ENCODE measurements around the gene LOXHD1. TPM values are rescaled to one million over a fixed set of nuclear protein-coding genes. Genes with fewer than 3 reads are reported as not detected.

The LOXHD1 gene
- total and polyA plus RNA-seq, 2 donors (not counting 1 experiment from before 2014, with no cell fraction given), result not detected

DNA sequence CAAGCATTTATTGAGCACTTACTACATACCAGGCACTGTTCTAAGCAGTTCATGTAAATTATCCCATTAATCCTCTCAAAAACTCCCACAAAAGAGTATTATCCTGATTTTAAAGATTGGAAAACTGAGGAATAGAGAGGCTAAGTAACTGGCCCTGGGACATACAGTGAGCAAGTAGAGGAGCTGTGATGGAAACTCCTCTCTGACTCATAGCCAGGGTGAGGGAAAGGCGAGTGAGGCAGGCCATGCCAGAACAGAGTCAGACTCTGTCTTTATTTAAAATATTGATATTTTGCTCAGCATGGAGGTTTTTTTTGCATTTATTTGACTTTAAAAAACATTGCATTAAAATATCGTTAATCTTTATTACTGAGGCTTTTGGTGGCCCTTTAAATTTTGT is 208.0 kb downstream of the LOXHD1 start:
- Histone ChIP-seq H3K36me3 (replicated peaks in 1 of 2; ENCODE audit: control extremely low read depth in 1 of 2, control insufficient read depth in 1 of 2, extremely low read depth in 1 of 2, insufficient read depth in 2 of 2, low read length in 1 of 2) (no peaks in the 10 kb centered on the region), H4K20me1 (ENCODE audit: control insufficient read depth, insufficient read depth, low read length, poor library complexity, severe bottlenecking) (no peaks in the 10 kb centered on the region), H3K4me2 (replicated peaks; ENCODE audit: low read depth, low read length, poor library complexity, severe bottlenecking) (no peak overlapping the region), H3K9ac (ENCODE audit: low read length) (no peak overlapping the region), H3K4me1 (ENCODE audit: control insufficient read depth in 2 of 2, insufficient read depth in 2 of 2, low read length in 2 of 2) (no peaks in the 10 kb centered on the region), H3K79me2 (ENCODE audit: control insufficient read depth, insufficient read depth, low read length) (no peaks in the 10 kb centered on the region), H3K27me3 (replicated peaks in 1 of 4; ENCODE audit: control extremely low read depth in 1 of 4, control insufficient read depth in 3 of 4, insufficient read depth in 4 of 4, low read length in 3 of 4) (no peaks in the 10 kb centered on the region), H2AFZ (ENCODE audit: insufficient read depth, low read depth, low read length, poor library complexity, severe bottlenecking) (no peak overlapping the region), H3K27ac (ENCODE audit: low read length in 2 of 2) (no peak overlapping the region), H3K9me3 (ENCODE audit: control extremely low read depth in 1 of 3, control insufficient read depth in 2 of 3, insufficient read depth in 1 of 3, low read length in 2 of 3) (peaks cover 0 to 7% (median 4%) of the 10 kb centered on the region in 3 donors), H3K4me3 (ENCODE audit: control extremely low read depth in 1 of 5, extremely low read depth in 1 of 5, insufficient read depth in 1 of 5, low read depth in 2 of 5, low read length in 4 of 5) (no peak overlapping the region)
- no CpG with 5 or more reads among the region's 2 CpGs for WGBS (ENCODE audit: insufficient coverage)
- ChIA-PET POLR2A (no interaction called here), CTCF (no interaction called here)
- intact Hi-C loops (cut with micrococcal nuclease), result no loop called here
- TF ChIP-seq EZH2 (IDR thresholded peaks at IDR 0.05; ENCODE audit: borderline replicate concordance, insufficient read depth, low read depth, low read length, poor library complexity, severe bottlenecking), result no peak
- TF ChIP-seq, protein P1, sequence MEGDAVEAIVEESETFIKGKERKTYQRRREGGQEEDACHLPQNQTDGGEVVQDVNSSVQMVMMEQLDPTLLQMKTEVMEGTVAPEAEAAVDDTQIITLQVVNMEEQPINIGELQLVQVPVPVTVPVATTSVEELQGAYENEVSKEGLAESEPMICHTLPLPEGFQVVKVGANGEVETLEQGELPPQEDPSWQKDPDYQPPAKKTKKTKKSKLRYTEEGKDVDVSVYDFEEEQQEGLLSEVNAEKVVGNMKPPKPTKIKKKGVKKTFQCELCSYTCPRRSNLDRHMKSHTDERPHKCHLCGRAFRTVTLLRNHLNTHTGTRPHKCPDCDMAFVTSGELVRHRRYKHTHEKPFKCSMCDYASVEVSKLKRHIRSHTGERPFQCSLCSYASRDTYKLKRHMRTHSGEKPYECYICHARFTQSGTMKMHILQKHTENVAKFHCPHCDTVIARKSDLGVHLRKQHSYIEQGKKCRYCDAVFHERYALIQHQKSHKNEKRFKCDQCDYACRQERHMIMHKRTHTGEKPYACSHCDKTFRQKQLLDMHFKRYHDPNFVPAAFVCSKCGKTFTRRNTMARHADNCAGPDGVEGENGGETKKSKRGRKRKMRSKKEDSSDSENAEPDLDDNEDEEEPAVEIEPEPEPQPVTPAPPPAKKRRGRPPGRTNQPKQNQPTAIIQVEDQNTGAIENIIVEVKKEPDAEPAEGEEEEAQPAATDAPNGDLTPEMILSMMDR (IDR thresholded peaks at IDR 0.05), result no peak
- Mint-ChIP-seq H3K4me3 (no peak overlapping the region), H3K27me3 (peaks cover 30% of the 10 kb centered on the region), H3K9me3 (ENCODE audit: insufficient read depth) (peaks cover 5% of the 10 kb centered on the region), H3K4me1 (no peaks in the 10 kb centered on the region), H3K27ac (no peak overlapping the region)
- DNase-seq, result no peak
- ATAC-seq (ENCODE audit: low read depth), result no peak

DNA sequence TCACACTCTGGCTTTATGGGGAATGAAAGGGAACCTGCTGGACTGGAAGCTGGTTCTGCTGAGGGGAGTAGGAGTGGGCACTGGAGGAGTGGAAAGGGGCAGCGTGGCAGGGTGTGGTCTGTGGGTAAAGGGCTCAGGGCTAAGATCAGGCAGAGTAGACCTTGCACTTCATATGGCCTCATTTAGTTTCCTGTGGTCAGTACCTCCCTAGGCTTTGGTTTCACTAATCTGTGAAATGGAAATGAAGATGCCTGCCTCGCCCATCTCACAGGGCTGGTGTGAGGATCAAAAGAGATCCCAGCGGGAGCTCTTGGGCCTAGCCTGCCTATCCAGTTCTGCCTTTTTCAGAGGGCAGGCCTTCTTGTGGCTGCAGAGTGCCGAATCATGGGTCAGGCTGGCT is 208.7 kb downstream of the LOXHD1 start:
- H2AFZ ChIP-seq (ENCODE audit: insufficient read depth, low read depth, low read length, poor library complexity, severe bottlenecking), result no peak overlapping the region
- WGBS (ENCODE audit: insufficient coverage), result 87% methylated on average over 2 of the region's 4 CpGs
- intact Hi-C loops (cut with micrococcal nuclease), result no loop called here
- ATAC-seq (ENCODE audit: low read depth) (no peak), DNase-seq (no peak)
- H3K27ac ChIP-seq (ENCODE audit: low read length in 2 of 2), result no peak overlapping the region
- TF ChIP-seq EZH2 (IDR thresholded peaks at IDR 0.05; ENCODE audit: borderline replicate concordance, insufficient read depth, low read depth, low read length, poor library complexity, severe bottlenecking), result no peak
- TF ChIP-seq, protein P1 (IDR thresholded peaks at IDR 0.05), result no peak
- H3K27me3 ChIP-seq (replicated peaks in 1 of 4; ENCODE audit: control extremely low read depth in 1 of 4, control insufficient read depth in 3 of 4, insufficient read depth in 4 of 4, low read length in 3 of 4), result no peaks in the 10 kb centered on the region
- Mint-ChIP-seq H3K9me3 (ENCODE audit: insufficient read depth) (peaks cover 5% of the 10 kb centered on the region), H3K27me3 (peaks cover 30% of the 10 kb centered on the region), H3K4me3 (no peak overlapping the region), H3K27ac (no peak overlapping the region), H3K4me1 (no peaks in the 10 kb centered on the region)
- no peaks in the 10 kb centered on the region for H3K4me1 ChIP-seq (ENCODE audit: control insufficient read depth in 2 of 2, insufficient read depth in 2 of 2, low read length in 2 of 2)
- H3K9me3 ChIP-seq (ENCODE audit: control extremely low read depth in 1 of 3, control insufficient read depth in 2 of 3, insufficient read depth in 1 of 3, low read length in 2 of 3), result peaks cover 0 to 7% (median 4%) of the 10 kb centered on the region in 3 donors
- CTCF ChIA-PET, result no interaction called here
- H3K4me3 ChIP-seq (ENCODE audit: control extremely low read depth in 1 of 5, extremely low read depth in 1 of 5, insufficient read depth in 1 of 5, low read depth in 2 of 5, low read length in 4 of 5), result no peak overlapping the region
- H3K9ac ChIP-seq (ENCODE audit: low read length), result no peak overlapping the region
- POLR2A ChIA-PET, result no interaction called here
- no peaks in the 10 kb centered on the region for H3K79me2 ChIP-seq (ENCODE audit: control insufficient read depth, insufficient read depth, low read length)
- no peaks in the 10 kb centered on the region for H4K20me1 ChIP-seq (ENCODE audit: control insufficient read depth, insufficient read depth, low read length, poor library complexity, severe bottlenecking)
- H3K36me3 ChIP-seq (replicated peaks in 1 of 2; ENCODE audit: control extremely low read depth in 1 of 2, control insufficient read depth in 1 of 2, extremely low read depth in 1 of 2, insufficient read depth in 2 of 2, low read length in 1 of 2), result no peaks in the 10 kb centered on the region
- H3K4me2 ChIP-seq (replicated peaks; ENCODE audit: low read depth, low read length, poor library complexity, severe bottlenecking), result no peak overlapping the region

Measured in B cell (primary cell).